H1 (cell line): ENCODE data around the gene ZNF777. TPM values are rescaled to one million over a fixed set of nuclear protein-coding genes. Genes with fewer than 3 reads are reported as not detected.

Source experiments
- CTCF ChIA-PET: fragments of 300-600 bp; sonication (Branson Sonifier 250); formaldehyde crosslinking; loops from one replicate; lab custom pipeline; 2021; ENCODE audit not compliant: partially characterized antibody; lab: Charles Lee
- POLR2A ChIA-PET: fragments of 300-600 bp; sonication (Branson Sonifier 250); formaldehyde crosslinking; loops from one replicate; lab custom pipeline; 2021; ENCODE audit warnings: inconsistent platforms; ENCODE audit not compliant: partially characterized antibody; lab: Charles Lee
- DNase-seq, 2 experiments: peaks; one replicate each; pipeline versions ENCODE4 v3.0.0 to v3.0.0-alpha.2; 2010 to 2022; ENCODE audit warnings: low spot score in 2 of 2, low read depth in 1 of 2, mixed read lengths in 1 of 2
- FAIRE-seq: peaks from 2 replicates; lab custom pipeline; 2011; peaks lifted over from hg19 to GRCh38; lab: Jason Lieb, UNC
- H2AFZ ChIP-seq: 2 replicates; pipeline ENCODE4 v1.8.1; 2012; ENCODE audit warnings: low read length, inconsistent platforms
- H2AK5ac ChIP-seq: 2 replicates; pipeline ENCODE4 v1.6.1; 2013; ENCODE audit warnings: low read depth, low read length
- H2BK120ac ChIP-seq: replicated peaks from 2 replicates; pipeline ENCODE3; 2013; ENCODE audit warnings: low read depth, low read length, inconsistent platforms
- H2BK12ac ChIP-seq: 2 replicates; pipeline ENCODE4 v1.6.1; 2013; ENCODE audit warnings: low read depth, low read length
- H2BK15ac ChIP-seq: 2 replicates; pipeline ENCODE4 v1.6.1; 2013; ENCODE audit warnings: low read length
- H2BK20ac ChIP-seq: 2 replicates; pipeline ENCODE4 v1.6.1; 2013; ENCODE audit warnings: low read length
- H2BK5ac ChIP-seq: 2 replicates; pipeline ENCODE4 v1.6.1; 2013; ENCODE audit warnings: low read depth, low read length
- H3K14ac ChIP-seq: 2 replicates; pipeline ENCODE4 v1.6.1; 2013; ENCODE audit warnings: inconsistent platforms; ENCODE audit not compliant: insufficient read length
- H3K18ac ChIP-seq: 2 replicates; pipeline ENCODE4 v1.6.1; 2013; ENCODE audit warnings: low read length; ENCODE audit errors: extremely low read depth
- H3K23ac ChIP-seq: 2 replicates; pipeline ENCODE4 v1.6.1; 2013; ENCODE audit warnings: inconsistent platforms; ENCODE audit not compliant: insufficient read length
- H3K23me2 ChIP-seq: 2 replicates; pipeline ENCODE4 v1.6.1; 2013; ENCODE audit warnings: low read depth, low read length
- H3K27ac ChIP-seq: 2 replicates; pipeline ENCODE4 v1.6.1; 2011; ENCODE audit warnings: low read depth, low read length, inconsistent platforms
- H3K27me3 ChIP-seq, 4 experiments: replicated peaks in 1 of 4; 1 replicate in 1 of 4; 2 replicates in 3 of 4; pipeline versions ENCODE4 v1.6.1 to v1.8.1; 2011 to 2013; ENCODE audit warnings: low read length in 3 of 4, mild to moderate bottlenecking in 3 of 4, inconsistent platforms in 2 of 4, mixed read lengths in 2 of 4, moderate library complexity in 1 of 4; ENCODE audit not compliant: control insufficient read depth in 3 of 4, insufficient read depth in 3 of 4; ENCODE audit errors: extremely low read depth in 1 of 4
- H3K36me3 ChIP-seq, 4 experiments: 2 replicates each; pipeline versions ENCODE4 v1.6.1 to v1.8.1; 2011 to 2013; ENCODE audit warnings: mild to moderate bottlenecking in 4 of 4, low read length in 3 of 4, moderate library complexity in 2 of 4, control low read depth in 1 of 4, inconsistent platforms in 1 of 4; ENCODE audit not compliant: insufficient read depth in 4 of 4, control insufficient read depth in 2 of 4
- H3K4ac ChIP-seq: replicated peaks from 2 replicates; pipeline ENCODE3; 2013; ENCODE audit warnings: low read length, low read depth, mixed read lengths, inconsistent platforms; ENCODE audit not compliant: insufficient read length
- H3K4me1 ChIP-seq, 4 experiments: replicated peaks in 1 of 4; 1 replicate in 1 of 4; 2 replicates in 3 of 4; pipeline versions ENCODE4 v1.6.1 to v1.8.1; 2011 to 2013; ENCODE audit warnings: low read length in 3 of 4, inconsistent platforms in 2 of 4, mixed read lengths in 1 of 4; ENCODE audit not compliant: insufficient read depth in 4 of 4, control insufficient read depth in 3 of 4
- H3K4me2 ChIP-seq, 2 experiments: 2 replicates each; pipeline versions ENCODE4 v1.6.1 to v1.8.1; 2011 to 2013; ENCODE audit warnings: low read depth in 2 of 2, low read length in 2 of 2, control low read depth in 1 of 2, inconsistent platforms in 1 of 2, mild to moderate bottlenecking in 1 of 2; ENCODE audit not compliant: insufficient read depth in 1 of 2
- H3K4me3 ChIP-seq, 4 experiments: fragments of 200-600, 300-600 bp in 1 of 4; sonication (generic), shearing (Covaris generic), sonication (Bioruptor Twin) in 1 of 4; 2 replicates each; pipeline versions ENCODE4 v1.5.1 to v1.8.1; 2011 to 2016; ENCODE audit warnings: low read length in 4 of 4, low read depth in 3 of 4, control low read depth in 2 of 4, inconsistent platforms in 2 of 4, mild to moderate bottlenecking in 2 of 4, mixed read lengths in 1 of 4, moderate library complexity in 1 of 4; ENCODE audit not compliant: insufficient read depth in 2 of 4; ENCODE audit errors: extremely low read depth in 1 of 4
- H3K56ac ChIP-seq: replicated peaks from 2 replicates; pipeline ENCODE3; 2013; ENCODE audit warnings: low read depth, mild to moderate bottlenecking, mixed read lengths, low read length, inconsistent platforms; ENCODE audit not compliant: insufficient read length
- H3K79me1 ChIP-seq: 2 replicates; pipeline ENCODE4 v1.6.1; 2013; ENCODE audit warnings: low read depth, low read length, control low read depth
- H3K79me2 ChIP-seq, 2 experiments: 2 replicates each; pipeline versions ENCODE4 v1.6.1 to v1.8.1; 2012 to 2013; ENCODE audit warnings: low read length in 2 of 2, mild to moderate bottlenecking in 2 of 2, inconsistent platforms in 1 of 2; ENCODE audit not compliant: insufficient read depth in 2 of 2, control insufficient read depth in 1 of 2
- H3K9ac ChIP-seq, 4 experiments: replicated peaks in 1 of 4; 1 replicate in 1 of 4; 2 replicates in 3 of 4; pipeline versions ENCODE4 v1.6.1 to v1.8.1; 2011 to 2013; ENCODE audit warnings: low read depth in 3 of 4, low read length in 3 of 4, control low read depth in 2 of 4, mild to moderate bottlenecking in 2 of 4, moderate library complexity in 2 of 4, inconsistent platforms in 1 of 4; ENCODE audit errors: extremely low read depth in 1 of 4
- H3K9me3 ChIP-seq, 2 experiments: 2 replicates each; pipeline versions ENCODE4 v1.6.1 to v1.8.1; 2012 to 2013; ENCODE audit warnings: mild to moderate bottlenecking in 2 of 2, moderate library complexity in 2 of 2, control low read depth in 1 of 2, inconsistent platforms in 1 of 2, low read depth in 1 of 2, low read length in 1 of 2, mixed read lengths in 1 of 2; ENCODE audit not compliant: insufficient read depth in 2 of 2
- H4K20me1 ChIP-seq, 2 experiments: replicated peaks in 1 of 2; 2 replicates each; pipeline versions ENCODE3 to v1.8.1; 2011 to 2013; ENCODE audit warnings: inconsistent platforms in 2 of 2, low read length in 2 of 2, mild to moderate bottlenecking in 1 of 2; ENCODE audit not compliant: insufficient read depth in 2 of 2, control insufficient read depth in 1 of 2
- H4K5ac ChIP-seq: 2 replicates; pipeline ENCODE4 v1.6.1; 2013; ENCODE audit warnings: low read length, low read depth, mixed read lengths, inconsistent platforms; ENCODE audit not compliant: insufficient read length
- H4K8ac ChIP-seq: 2 replicates; pipeline ENCODE4 v1.8.0; 2013; ENCODE audit warnings: mild to moderate bottlenecking, moderate library complexity, low read length, inconsistent platforms; ENCODE audit not compliant: insufficient read depth; ENCODE audit errors: extremely low read depth
- H4K91ac ChIP-seq: replicated peaks from 2 replicates; pipeline ENCODE3; 2013; ENCODE audit warnings: low read length, mixed read lengths, inconsistent platforms; ENCODE audit not compliant: insufficient read length
- WGBS, 2 experiments: shearing (Covaris generic) in 1 of 2; methylation state at CpG; one replicate each; pipeline versions ENCODE4 v1.1.6 to v1.1.7; 2013 to 2015; ENCODE audit warnings: low lambda C conversion rate in 2 of 2, mixed read lengths in 2 of 2, inconsistent platforms in 1 of 2, low coverage in 1 of 2, missing lambda C conversion rate in 1 of 2; ENCODE audit not compliant: insufficient replicate concordance in 2 of 2, insufficient coverage in 1 of 2, insufficient read length in 1 of 2; ENCODE audit errors: extremely low coverage in 1 of 2, missing lambda C conversion rate in 1 of 2; 5-methylcytosine and 5-hydroxymethylcytosine counted together
- polyA plus RNA-seq, 7 experiments: library from polyadenylated mRNA; depleted of rRNA in 3 of 7; stranded (reverse) in 5 of 7; unstranded in 2 of 7; fragments of >200 nt in 5 of 7; fragments of 200-250 nt in 2 of 7; gene quantifications; 1 replicate in 5 of 7; 2 replicates in 1 of 7; 4 replicates in 1 of 7; pipeline versions ENCODE4 v1.2.1 to v1.2.3, GENCODE V29; 2011 to 2013; ENCODE audit warnings: missing spikeins in 2 of 7, mixed read lengths in 2 of 7
- total RNA-seq: library from RNA; stranded (reverse); fragmentation: NEBNext Ultra II Directional; extraction: Animal tissue kit (Norgen Biotek cat#: 25700); gene quantifications from 2 replicates; pipeline ENCODE4 v1.2.1, GENCODE V29; 2021

Gene ZNF777
- total and polyA plus RNA-seq, 2 of the 8 experiments (the other 6 are each of a cell fraction or from before 2014, with no cell fraction given): 8.0 to 10.1 TPM

DNA sequence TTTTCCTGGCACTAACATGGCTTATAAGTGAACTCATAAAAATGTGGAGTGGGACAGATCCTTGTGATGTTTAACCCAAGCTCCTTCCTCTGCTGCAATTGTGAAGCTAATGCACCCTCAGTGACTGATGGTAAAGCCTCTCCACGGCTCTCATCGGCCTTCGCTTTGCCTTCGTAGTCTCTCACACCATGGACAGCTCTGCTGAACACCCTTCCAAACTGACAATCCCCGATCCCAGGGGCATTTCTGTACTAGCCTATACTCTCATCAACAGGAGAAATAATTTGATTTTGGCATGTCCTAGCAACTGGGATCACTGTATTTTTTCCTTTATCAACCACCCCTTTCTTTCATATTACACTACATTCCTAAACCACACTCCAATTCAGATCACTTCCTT, 6.1 kb downstream of the ZNF777 start:
- H3K9ac ChIP-seq: no peak overlapping the region
- ChIA-PET POLR2A (interaction anchor here (1.3 kb wide), 1 partner anchor 13 kb away, joined by 3 read pairs; no protein-coding TSS in a partner anchor), CTCF (interaction anchor here (0.6 to 1.7 kb wide), 5 partner anchors 23 to 141 kb away, joined by 3 to 4 read pairs (median 3); no protein-coding TSS in a partner anchor)
- H2BK20ac ChIP-seq: no peak overlapping the region
- H3K27me3 ChIP-seq: peaks cover 4 to 17% (median 13%) of the 10 kb centered on the region in 4 experiments
- H2AK5ac ChIP-seq: no peak overlapping the region
- H4K5ac ChIP-seq: no peak overlapping the region
- no peak overlapping the region for H3K27ac ChIP-seq
- H3K14ac ChIP-seq: no peak overlapping the region
- H3K79me1 ChIP-seq: no peaks in the 10 kb centered on the region
- H2BK5ac ChIP-seq: no peak overlapping the region
- no peak overlapping the region for H3K56ac ChIP-seq
- no peak overlapping the region for H2BK15ac ChIP-seq
- no peak overlapping the region for H3K18ac ChIP-seq
- peaks cover 0 to 10% of the 10 kb centered on the region in 2 experiments; a peak in 1 of 4 replicates for H3K79me2 ChIP-seq
- no peak overlapping the region for H3K23ac ChIP-seq
- peaks cover 7 to 9% of the 10 kb centered on the region in 2 experiments for H4K20me1 ChIP-seq
- DNase-seq (peak in 1 of 2 experiments; percentile 8), FAIRE-seq (no peak)
- no peak overlapping the region for H3K4me2 ChIP-seq
- no peak overlapping the region for H2AFZ ChIP-seq
- H2BK120ac ChIP-seq: no peak overlapping the region
- H2BK12ac ChIP-seq: no peak overlapping the region
- no peak overlapping the region for H3K4me3 ChIP-seq
- H3K4me1 ChIP-seq: no peaks in the 10 kb centered on the region; a peak in 1 of 7 replicates
- H4K91ac ChIP-seq: no peak overlapping the region
- H3K23me2 ChIP-seq: peaks cover 3% of the 10 kb centered on the region; the same call in 1 of the 2 replicates
- WGBS, 2 experiments: 88% methylated on average over 5 of the region's 5 CpGs; no CpG with 5 or more reads in 1 of the 2 experiments
- no peak overlapping the region for H3K4ac ChIP-seq
- peaks cover 0 to 21% (median 15%) of the 10 kb centered on the region in 4 experiments; a peak in 6 of 8 replicates for H3K36me3 ChIP-seq
- H4K8ac ChIP-seq: no peak overlapping the region
- H3K9me3 ChIP-seq: no peaks in the 10 kb centered on the region
